HG03565 (cell line): ENCODE measurements around the gene C16orf96.

Experiments
- ATAC-seq: cut with Tn5 transposase; IDR thresholded peaks from one replicate; pipeline ENCODE4 v1.9.1; 2021; ENCODE audit warnings: mild to moderate bottlenecking, moderate library complexity; ENCODE audit not compliant: unreplicated experiment

Gene C16orf96

GRCh38 chr16:4599037-4599436 lies 42.9 kb downstream of the C16orf96 start:
- ATAC-seq: no peak

DNA sequence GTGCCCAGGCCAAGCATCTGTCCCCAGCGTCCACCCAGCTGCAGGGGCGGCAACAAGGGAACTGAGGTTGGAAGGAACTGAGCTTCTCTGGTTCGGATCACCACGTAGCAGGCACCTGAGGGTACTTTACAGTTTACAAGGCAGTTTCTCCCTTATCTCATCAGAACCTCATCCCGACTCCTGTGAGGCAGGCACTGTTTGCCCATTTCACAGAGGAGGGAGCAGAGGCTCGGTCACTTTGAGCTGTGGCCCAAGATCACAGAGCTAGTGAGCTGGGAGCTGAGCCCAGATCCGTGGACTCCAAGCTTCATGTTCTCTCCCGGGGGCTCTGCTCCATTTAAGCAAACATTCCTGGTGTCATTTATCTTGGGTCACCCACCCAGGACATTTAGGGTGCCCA lies 43.4 kb downstream of the C16orf96 start:
- no peak for ATAC-seq

GRCh38 chr16:4601036-4601863 lies 45.1 kb downstream of the C16orf96 start:
- no peak for ATAC-seq

DNA sequence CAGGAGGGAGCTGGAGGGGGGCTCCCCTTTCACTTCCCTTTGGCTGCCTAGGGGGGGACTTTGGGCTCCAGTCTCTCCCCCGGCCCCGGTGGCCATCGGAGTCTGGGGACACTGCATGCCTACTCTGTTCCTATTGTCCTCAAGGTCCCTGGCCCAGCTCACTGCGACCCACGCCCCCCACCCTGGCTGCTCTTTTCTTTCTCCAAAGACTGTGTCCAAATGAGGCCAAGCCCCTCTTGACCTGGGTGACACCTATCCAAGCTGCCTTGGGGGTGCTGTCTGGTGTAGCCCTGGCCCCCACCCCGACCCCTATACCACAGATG lies 45.7 kb downstream of the C16orf96 start:
- no peak for ATAC-seq

DNA sequence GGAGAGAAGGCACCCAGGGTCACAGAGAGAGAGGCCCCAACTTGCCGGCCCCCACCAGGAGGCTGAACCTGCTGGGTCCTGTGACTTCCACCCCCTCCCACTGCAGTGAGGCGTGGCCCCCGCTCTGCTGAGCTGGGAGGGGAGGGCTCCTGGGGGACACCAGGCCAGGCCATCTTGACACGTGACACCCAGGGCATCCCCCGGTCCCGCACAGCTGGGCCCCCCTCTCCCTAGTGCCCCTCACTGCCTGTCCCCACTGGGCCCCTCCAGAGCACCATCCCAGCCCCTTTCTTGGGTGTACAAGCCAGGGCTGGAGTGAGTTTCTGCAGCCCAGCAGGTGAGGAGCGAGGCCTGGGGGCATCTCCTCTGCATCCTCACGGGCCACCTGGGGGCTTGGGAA lies 46.2 kb downstream of the C16orf96 start:
- no peak for ATAC-seq

DNA sequence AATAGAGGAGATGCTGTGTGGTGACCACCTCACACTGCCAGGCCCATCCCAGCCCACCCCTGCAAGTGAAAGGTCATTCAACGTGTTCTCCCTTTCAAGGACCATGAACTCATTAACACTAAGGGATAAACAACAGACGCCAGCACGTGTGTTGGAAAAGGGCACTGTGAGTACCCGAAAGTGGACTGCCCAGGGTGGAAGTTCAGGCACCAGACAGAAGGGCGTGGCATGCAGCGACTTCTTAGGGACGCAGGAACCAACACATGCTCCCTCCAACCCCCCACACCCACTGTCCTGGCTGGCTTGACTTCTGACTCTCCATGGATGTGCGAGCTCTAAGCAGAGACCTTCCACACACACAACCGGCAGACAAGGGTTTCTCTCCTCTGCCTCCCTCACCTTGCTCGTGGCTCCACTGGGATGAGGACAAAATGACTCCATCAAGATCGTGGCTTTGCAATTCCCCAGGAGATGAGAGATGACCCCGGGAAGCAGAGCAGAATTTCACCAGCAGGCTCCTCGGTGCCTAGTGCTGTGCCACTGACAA lies 47.6 kb downstream of the C16orf96 start:
- no peak for ATAC-seq

GRCh38 chr16:4604401-4604800 lies 48.3 kb downstream of the C16orf96 start:
- no peak for ATAC-seq

DNA sequence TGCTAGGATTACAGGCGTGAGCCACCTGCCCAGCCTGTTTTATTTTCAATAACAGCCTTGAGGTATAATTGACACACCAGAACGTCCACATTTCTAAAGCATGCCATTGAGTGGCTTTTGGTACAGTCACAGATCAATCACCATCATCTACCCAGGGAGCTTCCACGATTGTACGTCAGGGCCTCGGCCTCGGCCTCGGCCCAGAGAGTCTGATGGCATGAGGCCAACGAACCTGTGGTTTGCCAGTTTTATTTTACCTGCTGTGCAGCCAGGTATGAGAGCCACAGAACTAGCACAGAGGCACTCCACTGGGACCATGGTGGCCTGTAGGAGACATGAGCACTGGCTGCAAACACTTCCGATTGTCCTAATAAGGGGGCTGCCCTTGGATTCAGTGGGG lies 50.2 kb downstream of the C16orf96 start:
- ATAC-seq: no peak

DNA sequence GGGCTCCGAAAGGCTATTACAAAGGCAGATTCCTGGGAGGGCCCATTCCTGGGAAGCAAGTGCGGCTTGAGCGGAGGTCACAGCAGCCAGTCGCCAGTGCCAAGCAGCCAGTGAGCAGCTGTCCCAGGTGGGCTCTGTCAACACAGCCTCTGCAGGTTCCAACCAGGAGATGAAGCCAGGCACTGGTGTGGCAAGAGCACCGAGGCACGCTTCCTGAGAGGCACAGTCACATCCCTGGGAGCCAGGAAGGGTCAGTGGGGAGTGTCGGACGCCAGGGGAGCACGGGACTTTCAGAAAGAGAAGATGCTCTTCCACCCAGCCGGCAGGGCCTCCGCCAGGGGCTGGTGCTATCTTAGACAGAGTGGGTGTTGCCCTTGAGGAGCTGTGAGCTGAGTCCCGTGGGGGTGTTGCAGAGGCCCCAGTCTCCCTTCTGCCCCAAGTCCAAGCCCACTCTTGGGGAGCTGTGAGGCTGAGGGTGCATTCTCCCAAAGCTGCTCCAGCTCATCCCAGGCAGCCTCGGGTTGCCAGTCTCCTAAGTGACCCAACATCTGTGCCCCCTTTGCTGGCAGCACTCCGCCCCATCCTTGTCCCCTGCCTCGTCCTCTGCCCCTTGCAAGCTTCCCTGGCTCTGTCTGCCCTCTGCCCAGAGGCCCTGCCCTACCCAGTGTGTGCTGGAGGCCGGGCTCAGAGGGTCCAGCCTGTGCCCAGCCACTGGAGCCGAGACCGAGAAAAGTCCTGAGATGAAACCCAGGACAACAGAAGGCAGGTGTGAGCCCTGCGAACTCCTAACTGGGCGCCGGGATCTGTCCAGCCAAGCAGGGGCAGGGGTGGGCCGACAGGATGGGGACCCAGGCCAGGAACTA lies 51.9 kb downstream of the C16orf96 start:
- ATAC-seq: no peak

- ATAC-seq: no peak
Measured at GRCh38 chr16:4608704-4608980, 52.5 kb downstream of the C16orf96 start.

DNA sequence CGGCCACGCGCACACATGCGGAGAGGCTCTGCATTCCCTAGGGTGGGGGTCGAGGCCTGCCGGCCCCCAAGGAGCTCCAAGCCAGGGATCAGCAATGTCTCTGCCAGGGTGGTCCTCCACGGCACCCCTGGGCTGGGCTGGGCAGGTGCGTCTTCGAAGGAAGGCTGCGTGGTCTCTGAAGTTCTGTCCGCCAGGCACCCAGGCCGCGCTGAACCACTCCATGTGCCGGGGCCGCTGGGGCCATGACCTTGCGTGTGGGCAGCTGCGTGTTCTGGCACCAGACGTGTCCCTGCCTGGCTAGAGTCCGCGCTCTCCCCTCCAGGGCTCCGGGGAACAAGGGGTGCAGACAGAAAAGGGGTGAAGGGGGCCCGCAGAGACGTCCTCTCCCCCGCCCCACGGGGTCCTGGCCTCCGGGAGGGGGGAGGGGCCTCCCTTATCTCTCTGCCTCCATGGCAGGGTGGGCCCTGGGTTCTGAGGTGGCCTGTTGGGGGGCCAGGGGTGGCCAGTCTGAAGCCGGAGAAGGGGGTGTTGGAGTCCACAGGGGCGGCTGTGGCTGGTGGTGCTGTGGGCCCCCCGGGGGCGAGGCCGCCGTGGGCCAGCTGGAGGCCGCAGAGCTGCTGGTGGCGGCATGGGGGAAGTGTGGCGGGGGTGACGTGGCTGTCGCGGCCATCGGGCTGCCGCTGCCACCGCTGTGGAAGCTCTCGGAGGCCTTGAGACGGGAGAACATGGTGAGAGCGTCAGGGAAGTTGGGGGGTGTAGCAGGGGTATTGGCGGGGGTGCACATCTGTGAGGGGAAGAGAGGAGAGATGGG lies 53.3 kb downstream of the C16orf96 start:
- ATAC-seq: no peak

DNA sequence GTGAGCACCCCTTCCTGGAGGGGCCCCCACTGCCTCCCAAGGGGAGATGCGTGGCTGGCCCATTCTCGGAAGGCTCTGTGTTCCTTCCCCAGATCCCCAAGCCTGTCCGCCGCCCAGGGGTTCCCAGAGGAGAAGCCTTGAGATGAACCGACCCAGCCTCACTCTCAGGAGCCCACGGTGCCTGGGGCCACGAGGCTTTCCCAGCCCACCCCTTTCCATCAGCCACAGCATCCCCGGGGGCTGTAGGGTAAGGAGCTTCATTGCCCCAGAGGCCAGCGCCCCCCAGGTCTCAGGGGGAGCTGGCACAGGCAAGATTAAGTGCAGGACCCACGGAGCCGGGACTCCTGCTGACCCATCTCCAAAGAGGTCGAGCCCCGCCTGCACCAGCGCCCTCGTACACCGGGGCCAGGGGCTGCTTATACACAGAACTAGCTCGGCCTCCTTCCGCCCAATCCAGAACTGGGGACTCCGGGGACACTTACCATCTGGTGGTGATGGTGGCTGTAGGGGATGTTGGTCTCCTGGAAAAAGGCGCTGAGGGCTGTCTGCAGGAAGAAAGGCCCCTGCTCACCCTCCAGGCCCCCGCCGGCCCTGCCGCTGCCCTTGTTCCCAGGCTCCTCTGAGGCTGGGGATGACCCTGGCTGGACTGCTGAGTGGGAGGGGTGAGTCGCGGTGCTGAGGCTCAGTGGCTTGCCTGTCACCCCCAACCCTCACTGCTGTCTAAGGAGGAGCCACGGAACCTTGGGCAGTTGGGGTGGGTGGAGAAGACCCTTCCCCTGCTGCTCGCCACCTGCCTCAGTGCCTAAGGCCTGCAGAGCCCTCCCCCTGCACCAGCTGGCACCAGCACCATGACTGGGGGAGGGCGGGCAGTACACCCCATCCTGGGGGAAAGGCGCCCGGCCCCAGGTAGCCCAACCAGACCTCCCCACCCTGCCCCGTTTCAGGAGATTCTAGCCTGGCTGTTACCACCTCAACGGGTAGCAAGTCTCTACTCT lies 54.2 kb downstream of the C16orf96 start:
- no peak for ATAC-seq

GRCh38 chr16:4611337-4612021 lies 55.3 kb downstream of the C16orf96 start:
- ATAC-seq: no peak

DNA sequence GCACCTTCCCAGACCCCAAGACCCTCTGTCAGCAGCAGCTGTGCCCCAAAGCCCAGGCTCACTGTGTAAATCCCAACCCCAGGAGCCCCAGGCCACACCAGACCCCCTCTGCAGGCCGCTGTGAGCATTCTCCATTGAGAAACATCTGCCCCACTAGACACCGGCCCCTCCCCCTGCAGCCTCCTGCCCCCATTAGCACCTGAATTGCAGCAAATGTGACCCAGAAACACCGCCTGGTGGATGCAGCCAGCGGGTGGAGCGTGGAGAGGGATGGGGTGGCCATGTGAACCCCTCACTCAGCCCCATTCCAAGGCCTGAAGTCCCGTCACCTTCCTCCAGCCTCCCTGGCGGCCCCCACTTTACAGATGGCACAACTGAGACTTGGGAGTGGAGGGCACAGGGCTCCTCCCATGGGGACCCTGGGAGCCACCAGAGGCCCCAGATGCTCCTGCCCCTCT lies 56.4 kb downstream of the C16orf96 start:
- no peak for ATAC-seq

DNA sequence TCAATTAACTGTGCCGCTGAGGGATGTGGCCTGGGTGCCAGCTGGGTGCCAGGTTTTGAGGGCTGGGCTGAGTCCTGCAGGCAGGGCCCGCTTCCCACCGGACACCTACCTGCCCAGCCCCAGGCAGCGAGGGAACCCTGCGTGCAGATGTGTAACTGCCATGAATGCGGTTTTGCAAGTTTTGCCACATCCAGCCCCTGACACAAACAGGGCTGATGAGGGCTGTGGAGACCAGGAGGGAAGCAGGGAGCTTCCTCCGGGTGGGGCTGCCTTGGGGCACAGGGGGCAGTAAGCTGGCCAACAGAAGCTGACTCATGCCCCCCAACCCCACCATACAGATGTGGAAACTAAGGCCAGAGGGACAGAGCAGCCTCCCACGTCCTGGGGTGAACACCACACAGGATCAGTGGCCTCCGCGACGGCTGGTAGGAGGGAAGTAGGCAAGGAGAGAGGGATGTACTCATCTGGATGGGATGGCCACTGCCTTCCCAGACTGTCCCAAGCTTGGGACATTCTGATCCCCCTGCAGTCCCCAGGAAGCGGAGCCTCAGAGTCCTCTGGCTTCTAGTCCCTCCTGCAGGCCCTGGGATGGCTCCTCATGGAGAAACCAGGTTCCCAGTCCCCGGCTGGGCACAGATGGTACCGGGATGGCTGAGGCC lies 57.0 kb downstream of the C16orf96 start:
- no peak for ATAC-seq

GRCh38 chr16:4613636-4614570 lies 57.8 kb downstream of the C16orf96 start:
- no peak for ATAC-seq

DNA sequence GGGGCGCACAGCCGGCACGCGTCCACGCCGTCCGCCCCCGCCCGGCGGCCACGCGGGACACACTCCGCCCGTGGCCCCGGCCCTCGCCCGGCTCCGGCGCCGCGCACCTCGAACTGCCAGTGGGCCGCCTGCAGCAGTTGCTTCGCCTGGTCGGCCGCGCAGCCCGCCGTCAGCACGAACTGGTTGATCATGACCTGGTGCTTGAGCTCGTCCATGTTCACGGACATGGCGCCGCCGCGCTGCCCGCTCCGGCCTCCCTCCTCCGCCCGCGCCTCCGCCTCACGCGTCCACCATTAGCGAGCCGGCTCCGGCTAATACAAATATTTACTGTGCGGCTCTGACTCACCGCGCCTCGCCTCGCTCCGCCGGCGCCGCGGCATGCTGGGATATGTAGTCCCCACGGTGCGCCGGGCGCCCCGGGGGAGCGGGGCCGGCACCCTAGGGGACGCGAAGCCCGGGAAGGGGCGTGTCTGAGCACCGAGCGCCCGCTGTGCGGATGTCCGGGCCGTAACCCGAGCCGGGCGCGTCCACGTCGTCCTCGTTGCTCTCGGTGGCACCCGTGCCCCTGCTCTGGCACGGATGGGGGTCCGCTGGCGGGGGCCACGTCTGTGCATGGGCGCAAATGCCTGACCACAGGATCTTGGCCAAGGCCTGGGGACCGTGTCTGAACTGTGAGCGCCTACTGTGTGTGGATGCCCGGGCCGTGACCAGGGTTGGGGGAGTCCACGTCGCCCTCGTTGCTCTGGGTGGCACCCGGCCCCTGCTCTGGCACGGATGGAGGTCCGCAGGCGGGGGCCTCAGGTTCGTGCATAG lies 58.6 kb downstream of the C16orf96 start, which contains the start of gene UBALD1:
Gene UBALD1 (minus strand): TSS at position 318 of the 813 bp plus-strand sequence. CDS start 91 bp downstream, at position 227.
- peak; percentile 53 for ATAC-seq
